ENCODE results near the gene ZNF275.
"Not testable (repeated sequence)": the region's sequence is repeated elsewhere in the genome, so short reads cannot be mapped to it uniquely, and the experiment has no call there.

ZNF275 gene

DNA sequence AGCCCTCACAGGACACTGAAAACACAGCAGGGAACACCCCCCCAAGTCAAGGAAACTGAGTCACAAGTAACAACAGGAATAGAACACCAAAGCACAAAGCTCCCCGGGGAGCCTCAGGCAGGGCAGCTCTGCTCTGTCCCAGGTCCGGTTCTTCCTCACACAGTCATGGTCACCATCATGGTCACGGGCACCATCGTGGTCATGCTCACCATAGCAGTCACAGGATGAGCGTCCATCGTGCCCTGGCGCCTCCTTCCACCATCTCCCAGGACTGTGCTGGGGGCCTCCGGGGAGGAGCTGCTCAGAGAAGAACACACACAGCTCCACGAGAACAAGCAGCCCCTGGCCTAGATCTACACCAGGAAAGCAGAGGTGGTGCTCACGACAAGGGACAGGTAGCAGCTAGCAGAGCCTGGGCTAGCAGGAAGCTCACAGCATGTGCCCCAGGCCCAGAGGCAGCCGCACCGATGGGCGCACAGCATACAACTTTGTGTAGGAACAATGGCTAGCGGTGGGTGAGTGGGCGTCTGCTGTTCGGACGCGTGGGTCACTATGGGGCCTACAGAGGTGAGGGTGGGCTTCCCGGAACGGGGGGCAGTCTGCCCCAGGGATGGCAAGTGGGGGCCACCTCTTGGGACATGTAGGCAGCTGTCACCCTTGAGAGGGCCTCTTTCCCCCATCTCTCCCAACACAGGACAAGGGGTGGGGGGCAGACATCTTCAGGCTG lies 15.8 kb upstream of the ZNF275 start:
- Histone ChIP-seq H3K4me1 (no peaks in the 10 kb centered on the region), H3K36me3 (no peaks in the 10 kb centered on the region), H3K27me3 (peaks cover 0 to 7% of the 10 kb centered on the region in 2 donors), H3K27ac (no peak overlapping the region), H3K4me3 (no peak overlapping the region), H3K9me3 (no peaks in the 10 kb centered on the region)
- TF ChIP-seq CTCF (IDR thresholded peaks at IDR 0.05): no peak
- DNase-seq: no peak
- intact Hi-C loops (cut with DNase I; ENCODE audit: low total_unique reads): no loop called here

GRCh38 chrX:153318811-153319210 lies 15.1 kb upstream of the ZNF275 start:
- H3K4me1 ChIP-seq: no peaks in the 10 kb centered on the region
- DNase-seq: no peak
- peaks cover 0 to 7% of the 10 kb centered on the region in 2 donors for H3K27me3 ChIP-seq
- H3K36me3 ChIP-seq: no peaks in the 10 kb centered on the region
- intact Hi-C loops (cut with DNase I; ENCODE audit: low total_unique reads): no loop called here
- no peak for TF ChIP-seq CTCF (IDR thresholded peaks at IDR 0.05)
- no peak overlapping the region for H3K4me3 ChIP-seq
- no peak overlapping the region for H3K27ac ChIP-seq
- no peaks in the 10 kb centered on the region for H3K9me3 ChIP-seq

GRCh38 chrX:153319295-153320046 lies 14.5 kb upstream of the ZNF275 start:
- no peaks in the 10 kb centered on the region for H3K4me1 ChIP-seq
- no peaks in the 10 kb centered on the region for H3K36me3 ChIP-seq
- TF ChIP-seq CTCF (IDR thresholded peaks at IDR 0.05): no peak
- no peaks in the 10 kb centered on the region for H3K9me3 ChIP-seq
- intact Hi-C loops (cut with DNase I; ENCODE audit: low total_unique reads): no loop called here
- DNase-seq: no peak
- H3K4me3 ChIP-seq: no peak overlapping the region
- H3K27me3 ChIP-seq: peaks cover 0 to 7% of the 10 kb centered on the region in 2 donors
- no peak overlapping the region for H3K27ac ChIP-seq

DNA sequence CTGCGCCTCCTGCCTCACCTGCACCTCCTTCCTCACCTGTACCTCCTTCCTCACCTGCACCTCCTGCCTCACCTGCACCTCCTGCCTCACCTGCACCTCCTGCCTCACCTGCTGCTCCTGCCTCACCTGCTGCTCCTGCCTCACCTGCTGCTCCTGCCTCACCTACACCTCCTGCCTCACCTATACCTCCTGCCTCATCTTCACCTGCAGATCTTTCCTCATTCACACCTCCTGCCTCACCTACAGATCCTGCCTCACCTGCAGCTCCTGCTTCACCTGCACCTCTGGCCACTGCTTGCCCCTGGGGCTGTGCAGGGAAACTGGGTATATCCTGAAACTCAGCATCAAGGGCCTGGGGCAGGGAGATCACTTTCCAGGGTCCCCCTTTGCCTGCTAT lies 13.9 kb upstream of the ZNF275 start:
- H3K27ac ChIP-seq; H3K36me3 ChIP-seq; H3K4me3 ChIP-seq; DNase-seq; H3K9me3 ChIP-seq; H3K4me1 ChIP-seq; H3K27me3 ChIP-seq; intact Hi-C loops (cut with DNase I; ENCODE audit: low total_unique reads): not testable (repeated sequence)

- Histone ChIP-seq H3K36me3 (no peaks in the 10 kb centered on the region), H3K27ac (no peak overlapping the region), H3K27me3 (peaks cover 0 to 7% of the 10 kb centered on the region in 2 donors), H3K4me1 (no peaks in the 10 kb centered on the region), H3K4me3 (no peak overlapping the region), H3K9me3 (peaks cover 0 to 3% (median 0%) of the 10 kb centered on the region in 3 donors)
- no peak for TF ChIP-seq CTCF (IDR thresholded peaks at IDR 0.05)
- intact Hi-C loops (cut with DNase I; ENCODE audit: low total_unique reads): no loop called here
- DNase-seq: no peak
Measured at GRCh38 chrX:153320555-153321184, 13.3 kb upstream of the ZNF275 start.
